H9 (cell line): ENCODE measurements around the gene KRT2. TPM values are rescaled to one million over a fixed set of nuclear protein-coding genes. Genes with fewer than 3 reads are reported as not detected.
A peak's percentile ranks its signal among the peaks of the same experiment; 100 is the strongest.

Experiments used
- DNase-seq: peaks from one replicate; pipeline ENCODE4 v3.0.0-alpha.2; 2017
- H2AFZ ChIP-seq: one replicate; pipeline ENCODE4 v1.6.1; 2013; ENCODE audit warnings: mild to moderate bottlenecking, low read length, control low read depth, moderate library complexity
- H2AK5ac ChIP-seq: 2 replicates; pipeline ENCODE4 v1.6.1; 2013; ENCODE audit warnings: low read length, control low read depth, mixed read lengths; ENCODE audit not compliant: insufficient read length
- H2BK120ac ChIP-seq: one replicate; pipeline ENCODE4 v1.6.1; 2013; ENCODE audit warnings: low read depth, mild to moderate bottlenecking, low read length, control low read depth, inconsistent platforms; ENCODE audit not compliant: poor library complexity, severe bottlenecking
- H2BK12ac ChIP-seq: 2 replicates; pipeline ENCODE4 v1.6.1; 2013; ENCODE audit warnings: low read length, control low read depth, mixed read lengths, low read depth; ENCODE audit not compliant: insufficient read length
- H2BK15ac ChIP-seq: 2 replicates; pipeline ENCODE4 v1.6.1; 2013; ENCODE audit warnings: low read depth, low read length, control low read depth
- H2BK20ac ChIP-seq: one replicate; pipeline ENCODE4 v1.6.1; 2013; ENCODE audit warnings: low read depth, mild to moderate bottlenecking, low read length, control low read depth, inconsistent platforms; ENCODE audit not compliant: poor library complexity, severe bottlenecking
- H2BK5ac ChIP-seq: 2 replicates; pipeline ENCODE4 v1.6.1; 2013; ENCODE audit warnings: low read length, control low read depth, mixed read lengths; ENCODE audit not compliant: insufficient read length
- H3K14ac ChIP-seq: 2 replicates; pipeline ENCODE4 v1.6.1; 2013; ENCODE audit warnings: low read length, control low read depth; ENCODE audit not compliant: insufficient read depth
- H3K18ac ChIP-seq: 2 replicates; pipeline ENCODE4 v1.6.1; 2013; ENCODE audit warnings: low read depth, mild to moderate bottlenecking, mixed read lengths, low read length, control low read depth; ENCODE audit not compliant: insufficient read length
- H3K23ac ChIP-seq: 2 replicates; pipeline ENCODE4 v1.6.1; 2013; ENCODE audit warnings: low read length, control low read depth, mixed read lengths, low read depth; ENCODE audit not compliant: insufficient read length
- H3K23me2 ChIP-seq: 2 replicates; pipeline ENCODE4 v1.6.1; 2013; ENCODE audit warnings: low read depth, mild to moderate bottlenecking, mixed read lengths, low read length, control low read depth; ENCODE audit not compliant: insufficient read length, poor library complexity, severe bottlenecking
- H3K27ac ChIP-seq: 2 replicates; pipeline ENCODE4 v1.5.1; 2013; ENCODE audit warnings: low read length, control low read depth, mixed read lengths, low read depth; ENCODE audit not compliant: insufficient read length
- H3K27me3 ChIP-seq: 2 replicates; pipeline ENCODE4 v1.6.1; 2013; ENCODE audit warnings: low read length, control low read depth, inconsistent platforms; ENCODE audit not compliant: insufficient read depth
- H3K4ac ChIP-seq: 2 replicates; pipeline ENCODE4 v1.6.1; 2013; ENCODE audit warnings: low read depth, mild to moderate bottlenecking, control low read depth, inconsistent platforms, low read length, moderate library complexity
- H3K4me1 ChIP-seq: 2 replicates; pipeline ENCODE4 v1.6.1; 2013; ENCODE audit warnings: low read length, control low read depth, inconsistent platforms; ENCODE audit not compliant: insufficient read depth
- H3K4me2 ChIP-seq: 2 replicates; pipeline ENCODE4 v1.6.1; 2013; ENCODE audit warnings: low read length, control low read depth, mixed read lengths; ENCODE audit not compliant: insufficient read length, insufficient read depth
- H3K56ac ChIP-seq: 2 replicates; pipeline ENCODE4 v1.6.1; 2013; ENCODE audit warnings: low read depth, mild to moderate bottlenecking, mixed read lengths, low read length, control low read depth; ENCODE audit not compliant: insufficient read length
- H3K79me1 ChIP-seq: 2 replicates; pipeline ENCODE4 v1.6.1; 2013; ENCODE audit warnings: low read depth, mild to moderate bottlenecking, moderate library complexity, low read length, control low read depth, inconsistent platforms; ENCODE audit not compliant: insufficient read depth, poor library complexity, severe bottlenecking
- H3K79me2 ChIP-seq: 2 replicates; pipeline ENCODE4 v1.6.1; 2013; ENCODE audit warnings: low read length, control low read depth, inconsistent platforms; ENCODE audit not compliant: insufficient read depth
- H3K9ac ChIP-seq: 2 replicates; pipeline ENCODE4 v1.6.1; 2013; ENCODE audit warnings: low read length, control low read depth, mixed read lengths; ENCODE audit not compliant: insufficient read length; ENCODE audit errors: extremely low read depth
- H3K9me3 ChIP-seq: one replicate; pipeline ENCODE4 v1.6.1; 2013; ENCODE audit warnings: low read depth, low read length, inconsistent platforms; ENCODE audit not compliant: control insufficient read depth
- H3T11ph ChIP-seq: one replicate; pipeline ENCODE4 v1.6.1; 2013; ENCODE audit warnings: mild to moderate bottlenecking, low read length, control low read depth, inconsistent platforms
- H4K20me1 ChIP-seq: one replicate; pipeline ENCODE4 v1.6.1; 2013; ENCODE audit not compliant: control insufficient read depth, insufficient read length, insufficient read depth
- H4K5ac ChIP-seq: 2 replicates; pipeline ENCODE4 v1.6.1; 2013; ENCODE audit warnings: low read depth, mild to moderate bottlenecking, mixed read lengths, low read length, control low read depth; ENCODE audit not compliant: insufficient read length
- H4K8ac ChIP-seq: replicated peaks from 2 replicates; pipeline ENCODE4 v1.6.1; 2013; ENCODE audit warnings: low read length, control low read depth, mixed read lengths, low read depth; ENCODE audit not compliant: insufficient read length
- H4K91ac ChIP-seq: 2 replicates; pipeline ENCODE4 v1.6.1; 2013; ENCODE audit warnings: low read depth, mild to moderate bottlenecking, moderate library complexity, mixed read lengths, low read length, control low read depth; ENCODE audit not compliant: insufficient read length
- H3K27ac Mint-ChIP-seq, 3 experiments: 2 replicates in 2 of 3; 3 replicates in 1 of 3; pipeline ENCODE4 v1.8.0; 2020 to 2021; ENCODE audit warnings: mixed read lengths in 3 of 3, mild to moderate bottlenecking in 1 of 3, moderate library complexity in 1 of 3
- H3K27me3 Mint-ChIP-seq: 2 replicates; pipeline ENCODE4 v1.8.0; 2021; ENCODE audit warnings: low read depth, mild to moderate bottlenecking, moderate library complexity, mixed read lengths
- H3K36me3 Mint-ChIP-seq, 3 experiments: 2 replicates in 2 of 3; 3 replicates in 1 of 3; pipeline ENCODE4 v1.8.0; 2020 to 2021; ENCODE audit warnings: low read depth in 3 of 3, mixed read lengths in 3 of 3; ENCODE audit not compliant: insufficient read depth in 1 of 3
- H3K4me1 Mint-ChIP-seq, 2 experiments: 2 replicates each; pipeline ENCODE4 v1.8.0; 2020; ENCODE audit warnings: mixed read lengths in 2 of 2
- H3K4me3 Mint-ChIP-seq, 2 experiments: 2 replicates in 1 of 2; 3 replicates in 1 of 2; pipeline ENCODE4 v1.8.0; 2020 to 2021; ENCODE audit warnings: mild to moderate bottlenecking in 2 of 2, mixed read lengths in 2 of 2, moderate library complexity in 1 of 2
- H3K9me3 Mint-ChIP-seq, 2 experiments: 2 replicates in 1 of 2; 3 replicates in 1 of 2; pipeline ENCODE4 v1.8.0; 2020; ENCODE audit warnings: mild to moderate bottlenecking in 2 of 2, mixed read lengths in 2 of 2, moderate library complexity in 1 of 2
- WGBS: extraction: QIAGEN DNeasy Blood & Tissue Kit; methylation state at CpG from one replicate; pipeline ENCODE4 v1.1.7; 2013; ENCODE audit warnings: missing lambda C conversion rate, low lambda C conversion rate, mixed read lengths; ENCODE audit not compliant: insufficient read length; ENCODE audit errors: extremely low coverage; 5-methylcytosine and 5-hydroxymethylcytosine counted together
- total RNA-seq: library from RNA; stranded (reverse); gene quantifications from 2 replicates; pipeline ENCODE4 v1.2.1, GENCODE V29; 2021
- TF ChIP-seq, protein P1 (sequence below): fragments of 200-600 bp; sonication (generic); conservative IDR thresholded peaks from 3 replicates; pipeline ENCODE4 v1.8.0; 2021; ENCODE audit warnings: antibody characterized with exemption, mild to moderate bottlenecking

The KRT2 gene
- total RNA-seq, 1 experiment from 2014 or later: not detected

DNA sequence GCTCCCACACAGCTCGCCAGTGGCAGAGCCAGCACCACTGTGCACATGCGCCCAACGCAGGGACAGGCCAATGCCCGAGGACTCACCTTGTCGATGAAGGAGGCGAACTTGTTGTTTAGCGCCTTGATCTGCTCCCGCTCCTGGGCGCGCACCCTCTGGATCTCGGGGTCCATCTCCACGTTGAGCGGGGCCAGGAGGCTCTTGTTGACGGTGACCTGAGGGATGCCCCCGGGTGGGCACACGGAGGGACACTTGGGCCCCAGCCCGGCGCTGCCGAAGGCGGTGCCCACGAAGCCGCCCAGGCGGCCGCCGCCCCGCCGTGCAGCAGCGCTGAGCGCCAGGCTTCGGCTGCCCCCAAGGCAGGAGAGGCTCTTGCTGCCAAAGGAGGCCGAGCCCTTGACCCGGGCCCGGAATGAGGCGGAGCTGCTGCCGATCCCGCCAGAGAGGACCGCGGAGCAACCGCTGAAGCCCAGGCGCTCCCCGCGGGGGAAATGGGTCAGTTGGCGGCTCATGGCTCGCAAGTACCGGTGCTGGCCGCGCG is 51.0 kb downstream of the KRT2 start, which contains the start of gene KRT72:
TSS of gene KRT72 (minus strand) at position 523 of the 541 bp plus-strand sequence. CDS start at position 512, 11 bp downstream.
- no peak within 1 kb of the TSS for H2BK20ac ChIP-seq
- H3K56ac ChIP-seq: no peak within 1 kb of the TSS
- H3K27me3 ChIP-seq: no peaks in the 10 kb centered on the region
- H2BK120ac ChIP-seq: no peak within 1 kb of the TSS
- no peaks in the 10 kb centered on the region for H3K4me1 ChIP-seq
- no peaks in the 10 kb centered on the region for H3K23me2 ChIP-seq
- Mint-ChIP-seq H3K27ac (no peak within 1 kb of the TSS), H3K27me3 (peaks cover 33% of the 10 kb centered on the region), H3K36me3 (no peaks in the 10 kb centered on the region), H3K4me1 (no peaks in the 10 kb centered on the region), H3K9me3 (no peaks in the 10 kb centered on the region), H3K4me3 (no peak within 1 kb of the TSS)
- H4K8ac ChIP-seq: no peak within 1 kb of the TSS
- H2BK5ac ChIP-seq: no peak within 1 kb of the TSS
- H2AK5ac ChIP-seq: no peak within 1 kb of the TSS
- H3T11ph ChIP-seq: no peak within 1 kb of the TSS
- no peak within 1 kb of the TSS for H2BK15ac ChIP-seq
- H2AFZ ChIP-seq: no peak within 1 kb of the TSS
- no peak within 1 kb of the TSS for H3K27ac ChIP-seq
- no peaks in the 10 kb centered on the region for H3K79me1 ChIP-seq
- no peak within 1 kb of the TSS for H3K4me2 ChIP-seq
- no peak within 1 kb of the TSS for H2BK12ac ChIP-seq
- H3K23ac ChIP-seq: no peak within 1 kb of the TSS
- no peak within 1 kb of the TSS for H3K14ac ChIP-seq
- no peaks in the 10 kb centered on the region for H3K9me3 ChIP-seq
- peak; percentile 51 for DNase-seq
- no peak within 1 kb of the TSS for H4K5ac ChIP-seq
- no peak within 1 kb of the TSS for H3K18ac ChIP-seq
- H3K4ac ChIP-seq: no peak within 1 kb of the TSS
- TF ChIP-seq, protein P1, sequence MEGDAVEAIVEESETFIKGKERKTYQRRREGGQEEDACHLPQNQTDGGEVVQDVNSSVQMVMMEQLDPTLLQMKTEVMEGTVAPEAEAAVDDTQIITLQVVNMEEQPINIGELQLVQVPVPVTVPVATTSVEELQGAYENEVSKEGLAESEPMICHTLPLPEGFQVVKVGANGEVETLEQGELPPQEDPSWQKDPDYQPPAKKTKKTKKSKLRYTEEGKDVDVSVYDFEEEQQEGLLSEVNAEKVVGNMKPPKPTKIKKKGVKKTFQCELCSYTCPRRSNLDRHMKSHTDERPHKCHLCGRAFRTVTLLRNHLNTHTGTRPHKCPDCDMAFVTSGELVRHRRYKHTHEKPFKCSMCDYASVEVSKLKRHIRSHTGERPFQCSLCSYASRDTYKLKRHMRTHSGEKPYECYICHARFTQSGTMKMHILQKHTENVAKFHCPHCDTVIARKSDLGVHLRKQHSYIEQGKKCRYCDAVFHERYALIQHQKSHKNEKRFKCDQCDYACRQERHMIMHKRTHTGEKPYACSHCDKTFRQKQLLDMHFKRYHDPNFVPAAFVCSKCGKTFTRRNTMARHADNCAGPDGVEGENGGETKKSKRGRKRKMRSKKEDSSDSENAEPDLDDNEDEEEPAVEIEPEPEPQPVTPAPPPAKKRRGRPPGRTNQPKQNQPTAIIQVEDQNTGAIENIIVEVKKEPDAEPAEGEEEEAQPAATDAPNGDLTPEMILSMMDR: no peak
- H4K20me1 ChIP-seq: no peaks in the 10 kb centered on the region
- no CpG with 5 or more reads among the region's 48 CpGs for WGBS
- no peaks in the 10 kb centered on the region for H3K79me2 ChIP-seq
- no peak within 1 kb of the TSS for H3K9ac ChIP-seq
- no peak within 1 kb of the TSS for H4K91ac ChIP-seq
